ENCODE results near the gene ZFAND3.
"Not testable (repeated sequence)": the region's sequence is repeated elsewhere in the genome, so short reads cannot be mapped to it uniquely, and the experiment has no call there.

DNA sequence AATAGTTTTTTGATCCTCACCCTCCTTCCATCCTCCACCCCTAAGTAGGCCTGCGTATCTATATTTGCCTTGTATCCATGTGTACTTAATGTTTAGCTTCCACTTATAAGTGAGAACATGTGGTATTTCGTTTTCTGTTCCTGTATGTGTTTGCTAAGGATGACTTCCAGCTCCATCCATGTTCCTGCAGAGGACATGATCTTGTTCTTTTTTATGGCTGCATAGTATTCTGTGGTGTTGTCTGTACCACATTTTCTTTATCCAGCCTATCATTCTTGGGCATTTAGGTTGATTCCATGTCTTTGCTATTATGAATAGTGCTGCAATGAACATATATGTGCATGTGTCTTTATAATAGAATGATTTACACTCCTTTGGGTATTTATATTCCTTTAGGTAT is 129.1 kb downstream of the ZFAND3 start:
- TF ChIP-seq CTCF (conservative IDR thresholded peaks at IDR 0.05; ENCODE audit: low read length); EZH2phosphoT487 (IDR thresholded peaks at IDR 0.05; ENCODE audit: borderline replicate concordance, low read depth, low read length): not testable (repeated sequence)

Data from OCI-LY7 (cell line).